Nephron progenitor cell (in vitro differentiated cells): ENCODE measurements around the gene LTB4R2.
A peak's percentile ranks its signal among the peaks of the same experiment; 100 is the strongest.

Experiments used
- DNase-seq: peaks from one replicate; pipeline ENCODE4 v3.0.0; 2021
- H3K27ac Mint-ChIP-seq: 2 replicates; pipeline ENCODE4 v1.8.0; 2021; ENCODE audit warnings: mild to moderate bottlenecking, moderate library complexity, mixed read lengths
- H3K27me3 Mint-ChIP-seq: 2 replicates; pipeline ENCODE4 v1.8.0; 2021; ENCODE audit warnings: mild to moderate bottlenecking, low read depth, mixed read lengths; ENCODE audit not compliant: poor library complexity
- H3K36me3 Mint-ChIP-seq: 2 replicates; pipeline ENCODE4 v1.8.0; 2021; ENCODE audit warnings: low read depth, mixed read lengths
- H3K4me1 Mint-ChIP-seq: 2 replicates; pipeline ENCODE4 v1.8.0; 2021; ENCODE audit warnings: mixed read lengths
- H3K4me3 Mint-ChIP-seq: 2 replicates; pipeline ENCODE4 v1.8.0; 2021; ENCODE audit warnings: mild to moderate bottlenecking, moderate library complexity, mixed read lengths
- H3K9me3 Mint-ChIP-seq: 2 replicates; pipeline ENCODE4 v1.8.0; 2021; ENCODE audit warnings: mild to moderate bottlenecking, moderate library complexity, mixed read lengths
- CTCF ChIP-seq: fragments of 200-600 bp; sonication (generic); IDR thresholded peaks from 2 replicates; pipeline ENCODE4 v1.5.0; 2021; ENCODE audit warnings: antibody characterized with exemption

Gene LTB4R2

GRCh38 chr14:24263848-24264247 lies 46.1 kb upstream of the LTB4R2 start:
- H3K9me3 Mint-ChIP-seq, result no peaks in the 10 kb centered on the region
- no peak for DNase-seq
- H3K4me3 Mint-ChIP-seq, result no peak overlapping the region
- no peak for TF ChIP-seq CTCF
- H3K4me1 Mint-ChIP-seq, result peaks cover 6% of the 10 kb centered on the region
- no peak overlapping the region for H3K27ac Mint-ChIP-seq
- peaks cover 2% of the 10 kb centered on the region for H3K27me3 Mint-ChIP-seq
- peaks cover 10% of the 10 kb centered on the region for H3K36me3 Mint-ChIP-seq

DNA sequence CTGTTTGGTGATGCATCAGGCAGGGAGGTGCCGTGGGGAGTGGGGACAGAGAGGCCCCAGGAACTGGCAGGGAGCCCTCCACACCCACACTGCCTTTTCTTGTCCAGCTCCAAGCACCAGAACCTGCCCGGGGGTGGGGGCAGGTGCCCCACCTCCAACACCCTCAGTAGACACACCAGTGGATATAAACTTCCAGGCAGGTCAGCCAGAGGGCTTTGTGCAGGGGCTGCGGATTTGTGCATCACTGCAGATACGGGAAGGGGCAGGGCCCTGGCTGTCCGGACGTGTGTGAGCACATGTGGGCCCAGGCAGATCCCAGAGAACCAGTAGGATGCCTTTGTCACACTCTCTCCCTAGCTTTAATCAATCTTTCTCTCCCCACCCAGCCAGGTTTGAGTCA lies 45.6 kb upstream of the LTB4R2 start:
- TF ChIP-seq CTCF, result no peak
- H3K9me3 Mint-ChIP-seq, result no peaks in the 10 kb centered on the region
- H3K27me3 Mint-ChIP-seq, result peaks cover 3% of the 10 kb centered on the region
- H3K4me1 Mint-ChIP-seq, result peaks cover 6% of the 10 kb centered on the region
- peak overlapping the region; percentile 42 for H3K27ac Mint-ChIP-seq
- DNase-seq, result no peak
- H3K36me3 Mint-ChIP-seq, result peaks cover 10% of the 10 kb centered on the region
- H3K4me3 Mint-ChIP-seq, result no peak overlapping the region

GRCh38 chr14:24266344-24267244 lies 43.3 kb upstream of the LTB4R2 start:
- Mint-ChIP-seq H3K9me3 (no peaks in the 10 kb centered on the region), H3K36me3 (peaks cover 10% of the 10 kb centered on the region), H3K4me1 (peaks cover 9% of the 10 kb centered on the region), H3K4me3 (no peak overlapping the region), H3K27me3 (peaks cover 2% of the 10 kb centered on the region), H3K27ac (peak overlapping the region; percentile 62)
- no peak for DNase-seq
- no peak for TF ChIP-seq CTCF

- H3K9me3 Mint-ChIP-seq, result no peaks in the 10 kb centered on the region
- no peak overlapping the region for H3K27ac Mint-ChIP-seq
- peaks cover 10% of the 10 kb centered on the region for H3K36me3 Mint-ChIP-seq
- peaks cover 6% of the 10 kb centered on the region for H3K27me3 Mint-ChIP-seq
- no peak for DNase-seq
- no peak overlapping the region for H3K4me3 Mint-ChIP-seq
- peaks cover 18% of the 10 kb centered on the region for H3K4me1 Mint-ChIP-seq
- TF ChIP-seq CTCF, result no peak
Observed at GRCh38 chr14:24267516-24267915, 42.4 kb upstream of the LTB4R2 start.

GRCh38 chr14:24268225-24268624 lies 41.7 kb upstream of the LTB4R2 start:
- no peak for TF ChIP-seq CTCF
- H3K36me3 Mint-ChIP-seq, result peaks cover 10% of the 10 kb centered on the region
- H3K4me1 Mint-ChIP-seq, result peaks cover 22% of the 10 kb centered on the region
- no peaks in the 10 kb centered on the region for H3K9me3 Mint-ChIP-seq
- peaks cover 6% of the 10 kb centered on the region for H3K27me3 Mint-ChIP-seq
- no peak overlapping the region for H3K4me3 Mint-ChIP-seq
- DNase-seq, result no peak
- no peak overlapping the region for H3K27ac Mint-ChIP-seq

GRCh38 chr14:24269368-24269767 lies 40.6 kb upstream of the LTB4R2 start:
- H3K36me3 Mint-ChIP-seq, result peaks cover 10% of the 10 kb centered on the region
- peak overlapping the region; percentile 61 for H3K27ac Mint-ChIP-seq
- no peak overlapping the region for H3K4me3 Mint-ChIP-seq
- no peaks in the 10 kb centered on the region for H3K9me3 Mint-ChIP-seq
- DNase-seq, result no peak
- H3K4me1 Mint-ChIP-seq, result peaks cover 22% of the 10 kb centered on the region
- peaks cover 6% of the 10 kb centered on the region for H3K27me3 Mint-ChIP-seq
- no peak for TF ChIP-seq CTCF
